ENCODE data around the gene LGALS16. TPM values are rescaled to one million over a fixed set of nuclear protein-coding genes. Genes with fewer than 3 reads are reported as not detected.
"Not testable (repeated sequence)": the region's sequence is repeated elsewhere in the genome, so short reads cannot be mapped to it uniquely, and the experiment has no call there.

The LGALS16 gene
- polyA plus RNA-seq, 1 donor from 2014 or later = not detected

DNA sequence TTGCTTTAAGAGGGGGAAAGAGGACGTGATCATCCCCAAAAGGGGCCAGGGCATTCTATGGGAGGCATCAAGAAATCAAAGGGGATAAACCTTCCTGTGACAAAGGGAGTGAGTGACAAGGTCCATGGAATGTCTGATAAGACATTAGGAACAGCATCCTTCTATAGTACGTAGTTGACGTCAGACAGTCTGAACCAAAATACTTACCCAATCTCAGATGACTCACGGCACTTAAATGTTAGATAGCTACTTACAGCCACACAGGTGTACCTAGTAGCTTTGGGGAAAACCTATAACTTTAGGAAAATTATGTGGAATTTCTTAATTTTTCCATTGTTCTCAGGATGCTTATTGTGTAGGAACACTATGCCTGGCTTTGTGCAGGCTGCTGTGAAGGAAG, 4.9 kb downstream of the LGALS16 start:
- H3K27me3 ChIP-seq (ENCODE audit: insufficient read depth, low read depth, low read length) = no peaks in the 10 kb centered on the region
- H2AFZ ChIP-seq (ENCODE audit: low read depth, low read length) = no peak overlapping the region
- no peaks in the 10 kb centered on the region for H3F3A ChIP-seq (ENCODE audit: insufficient read depth, low read length, poor library complexity, severe bottlenecking)
- no peak overlapping the region for H3K4me2 ChIP-seq (ENCODE audit: low read length)
- no peak overlapping the region for H3K4me3 ChIP-seq (ENCODE audit: low read length)
- no peak for TF ChIP-seq POLR2AphosphoS5 (IDR thresholded peaks at IDR 0.05)
- no peak for TF ChIP-seq RAD21 (conservative IDR thresholded peaks at IDR 0.05)
- TF ChIP-seq MXI1 (conservative IDR thresholded peaks at IDR 0.05; ENCODE audit: poor library complexity, severe bottlenecking) = no peak
- TF ChIP-seq, protein P1, sequence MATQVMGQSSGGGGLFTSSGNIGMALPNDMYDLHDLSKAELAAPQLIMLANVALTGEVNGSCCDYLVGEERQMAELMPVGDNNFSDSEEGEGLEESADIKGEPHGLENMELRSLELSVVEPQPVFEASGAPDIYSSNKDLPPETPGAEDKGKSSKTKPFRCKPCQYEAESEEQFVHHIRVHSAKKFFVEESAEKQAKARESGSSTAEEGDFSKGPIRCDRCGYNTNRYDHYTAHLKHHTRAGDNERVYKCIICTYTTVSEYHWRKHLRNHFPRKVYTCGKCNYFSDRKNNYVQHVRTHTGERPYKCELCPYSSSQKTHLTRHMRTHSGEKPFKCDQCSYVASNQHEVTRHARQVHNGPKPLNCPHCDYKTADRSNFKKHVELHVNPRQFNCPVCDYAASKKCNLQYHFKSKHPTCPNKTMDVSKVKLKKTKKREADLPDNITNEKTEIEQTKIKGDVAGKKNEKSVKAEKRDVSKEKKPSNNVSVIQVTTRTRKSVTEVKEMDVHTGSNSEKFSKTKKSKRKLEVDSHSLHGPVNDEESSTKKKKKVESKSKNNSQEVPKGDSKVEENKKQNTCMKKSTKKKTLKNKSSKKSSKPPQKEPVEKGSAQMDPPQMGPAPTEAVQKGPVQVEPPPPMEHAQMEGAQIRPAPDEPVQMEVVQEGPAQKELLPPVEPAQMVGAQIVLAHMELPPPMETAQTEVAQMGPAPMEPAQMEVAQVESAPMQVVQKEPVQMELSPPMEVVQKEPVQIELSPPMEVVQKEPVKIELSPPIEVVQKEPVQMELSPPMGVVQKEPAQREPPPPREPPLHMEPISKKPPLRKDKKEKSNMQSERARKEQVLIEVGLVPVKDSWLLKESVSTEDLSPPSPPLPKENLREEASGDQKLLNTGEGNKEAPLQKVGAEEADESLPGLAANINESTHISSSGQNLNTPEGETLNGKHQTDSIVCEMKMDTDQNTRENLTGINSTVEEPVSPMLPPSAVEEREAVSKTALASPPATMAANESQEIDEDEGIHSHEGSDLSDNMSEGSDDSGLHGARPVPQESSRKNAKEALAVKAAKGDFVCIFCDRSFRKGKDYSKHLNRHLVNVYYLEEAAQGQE (IDR thresholded peaks at IDR 0.05; ENCODE audit: borderline replicate concordance) = no peak
- TF ChIP-seq, protein P2, sequence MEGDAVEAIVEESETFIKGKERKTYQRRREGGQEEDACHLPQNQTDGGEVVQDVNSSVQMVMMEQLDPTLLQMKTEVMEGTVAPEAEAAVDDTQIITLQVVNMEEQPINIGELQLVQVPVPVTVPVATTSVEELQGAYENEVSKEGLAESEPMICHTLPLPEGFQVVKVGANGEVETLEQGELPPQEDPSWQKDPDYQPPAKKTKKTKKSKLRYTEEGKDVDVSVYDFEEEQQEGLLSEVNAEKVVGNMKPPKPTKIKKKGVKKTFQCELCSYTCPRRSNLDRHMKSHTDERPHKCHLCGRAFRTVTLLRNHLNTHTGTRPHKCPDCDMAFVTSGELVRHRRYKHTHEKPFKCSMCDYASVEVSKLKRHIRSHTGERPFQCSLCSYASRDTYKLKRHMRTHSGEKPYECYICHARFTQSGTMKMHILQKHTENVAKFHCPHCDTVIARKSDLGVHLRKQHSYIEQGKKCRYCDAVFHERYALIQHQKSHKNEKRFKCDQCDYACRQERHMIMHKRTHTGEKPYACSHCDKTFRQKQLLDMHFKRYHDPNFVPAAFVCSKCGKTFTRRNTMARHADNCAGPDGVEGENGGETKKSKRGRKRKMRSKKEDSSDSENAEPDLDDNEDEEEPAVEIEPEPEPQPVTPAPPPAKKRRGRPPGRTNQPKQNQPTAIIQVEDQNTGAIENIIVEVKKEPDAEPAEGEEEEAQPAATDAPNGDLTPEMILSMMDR (IDR thresholded peaks at IDR 0.05; ENCODE audit: poor library complexity, severe bottlenecking) = no peak
- TF ChIP-seq SMC3 (conservative IDR thresholded peaks at IDR 0.05; ENCODE audit: poor library complexity) = no peak
- TF ChIP-seq EP300 (conservative IDR thresholded peaks at IDR 0.05; ENCODE audit: poor library complexity, severe bottlenecking) = no peak
- TF ChIP-seq TAF1 (IDR thresholded peaks at IDR 0.05; ENCODE audit: low read depth) = no peak
- no peak for TF ChIP-seq EZH2 (IDR thresholded peaks at IDR 0.05; ENCODE audit: borderline replicate concordance, insufficient read depth, low read length, poor library complexity, severe bottlenecking)
- no peak overlapping the region for H3K9ac ChIP-seq (ENCODE audit: low read length)
- H3K36me3 ChIP-seq (ENCODE audit: insufficient read depth, low read length) = no peaks in the 10 kb centered on the region
- no peaks in the 10 kb centered on the region for H4K20me1 ChIP-seq (ENCODE audit: insufficient read depth)
- H3K9me2 ChIP-seq (ENCODE audit: insufficient read depth, low read length) = no peaks in the 10 kb centered on the region
- H3K9me3 ChIP-seq (ENCODE audit: low read length) = no peaks in the 10 kb centered on the region
- H3K79me2 ChIP-seq (replicated peaks; ENCODE audit: insufficient read depth, low read length) = no peaks in the 10 kb centered on the region
- no peak overlapping the region for H3K27ac ChIP-seq (ENCODE audit: low read length)

DNA sequence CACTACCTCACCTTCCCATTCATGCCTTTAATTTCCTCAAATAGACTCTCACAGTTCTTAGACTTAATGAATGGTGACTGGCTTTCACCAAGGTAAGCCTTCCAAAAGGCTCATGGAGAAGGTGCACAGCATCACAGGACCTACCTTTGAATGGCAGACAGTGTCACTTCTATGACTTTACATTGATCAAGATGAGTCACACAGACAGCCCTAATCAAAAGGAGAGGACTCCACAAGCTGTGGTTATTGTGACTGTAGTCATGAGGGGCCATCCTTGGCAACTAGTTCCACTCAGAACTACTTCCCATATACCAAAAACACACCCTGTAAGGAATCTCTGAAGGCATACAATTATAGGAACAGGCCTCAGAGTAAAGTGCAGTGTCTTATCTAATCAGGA, 5.9 kb downstream of the LGALS16 start:
- no peak overlapping the region for H2AFZ ChIP-seq (ENCODE audit: low read depth, low read length)
- no peaks in the 10 kb centered on the region for H3K36me3 ChIP-seq (ENCODE audit: insufficient read depth, low read length)
- no peak overlapping the region for H3K27ac ChIP-seq (ENCODE audit: low read length)
- no peak overlapping the region for H3K4me3 ChIP-seq (ENCODE audit: low read length)
- H3K9me2 ChIP-seq (ENCODE audit: insufficient read depth, low read length) = no peaks in the 10 kb centered on the region
- H3K27me3 ChIP-seq (ENCODE audit: insufficient read depth, low read depth, low read length) = no peaks in the 10 kb centered on the region
- no peaks in the 10 kb centered on the region for H3F3A ChIP-seq (ENCODE audit: insufficient read depth, low read length, poor library complexity, severe bottlenecking)
- TF ChIP-seq TAF1 (IDR thresholded peaks at IDR 0.05; ENCODE audit: low read depth) (no peak), SMC3 (conservative IDR thresholded peaks at IDR 0.05; ENCODE audit: poor library complexity) (no peak), POLR2AphosphoS5 (IDR thresholded peaks at IDR 0.05) (no peak), EP300 (conservative IDR thresholded peaks at IDR 0.05; ENCODE audit: poor library complexity, severe bottlenecking) (no peak), MXI1 (conservative IDR thresholded peaks at IDR 0.05; ENCODE audit: poor library complexity, severe bottlenecking) (no peak), EZH2 (IDR thresholded peaks at IDR 0.05; ENCODE audit: borderline replicate concordance, insufficient read depth, low read length, poor library complexity, severe bottlenecking) (no peak), RAD21 (conservative IDR thresholded peaks at IDR 0.05) (no peak)
- TF ChIP-seq, protein P1 (IDR thresholded peaks at IDR 0.05; ENCODE audit: borderline replicate concordance) = no peak
- TF ChIP-seq, protein P2 (IDR thresholded peaks at IDR 0.05; ENCODE audit: poor library complexity, severe bottlenecking) = no peak
- H3K4me2 ChIP-seq (ENCODE audit: low read length) = no peak overlapping the region
- H3K9me3 ChIP-seq (ENCODE audit: low read length) = no peaks in the 10 kb centered on the region
- H3K79me2 ChIP-seq (replicated peaks; ENCODE audit: insufficient read depth, low read length) = no peaks in the 10 kb centered on the region
- H4K20me1 ChIP-seq (ENCODE audit: insufficient read depth) = no peaks in the 10 kb centered on the region
- no peak overlapping the region for H3K9ac ChIP-seq (ENCODE audit: low read length)

DNA sequence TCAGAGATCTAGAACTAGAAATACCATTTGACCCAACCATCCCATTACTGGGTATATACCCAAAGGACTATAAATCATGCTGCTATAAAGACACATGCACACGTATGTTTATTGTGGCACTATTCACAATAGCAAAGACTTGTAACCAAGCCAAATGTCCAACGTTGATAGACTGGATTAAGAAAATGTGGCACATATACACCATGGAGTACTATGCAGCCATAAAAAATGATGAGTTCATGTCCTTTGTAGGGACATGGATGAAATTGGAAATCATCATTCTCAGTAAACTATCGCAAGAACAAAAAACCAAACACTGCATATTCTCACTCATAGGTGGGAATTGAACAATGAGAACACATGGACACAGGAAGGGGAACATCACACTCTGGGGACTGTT, 14.1 kb downstream of the LGALS16 start:
- H3K4me2 ChIP-seq (ENCODE audit: low read length); H2AFZ ChIP-seq (ENCODE audit: low read depth, low read length); H3K9me2 ChIP-seq (ENCODE audit: insufficient read depth, low read length): not testable (repeated sequence)

More for the DNA sequence above, 14.1 kb downstream of the LGALS16 start:
- not testable (repeated sequence) for H3K79me2 ChIP-seq (replicated peaks; ENCODE audit: insufficient read depth, low read length); H4K20me1 ChIP-seq (ENCODE audit: insufficient read depth); H3K27ac ChIP-seq (ENCODE audit: low read length); H3K27me3 ChIP-seq (ENCODE audit: insufficient read depth, low read depth, low read length); H3F3A ChIP-seq (ENCODE audit: insufficient read depth, low read length, poor library complexity, severe bottlenecking); H3K9ac ChIP-seq (ENCODE audit: low read length); H3K9me3 ChIP-seq (ENCODE audit: low read length); H3K36me3 ChIP-seq (ENCODE audit: insufficient read depth, low read length); H3K4me3 ChIP-seq (ENCODE audit: low read length)

Measured in neural cell (in vitro differentiated cells).